GM23248 (cell line): ENCODE measurements around the gene FARS2. TPM values are rescaled to one million over a fixed set of nuclear protein-coding genes. Genes with fewer than 3 reads are reported as not detected.

Experiments
- DNase-seq: peaks from one replicate; pipeline ENCODE4 v3.0.0-alpha.2; 2015
- H2AFZ ChIP-seq: fragments of 200-600 bp; sonication (generic); 2 replicates; pipeline ENCODE4 v1.6.1; 2016; ENCODE audit warnings: antibody characterized with exemption
- H3F3A ChIP-seq: fragments of 200-600 bp; sonication (generic); 2 replicates; pipeline ENCODE4 v1.6.1; 2016; ENCODE audit warnings: mild to moderate bottlenecking, antibody characterized with exemption, mixed run types; ENCODE audit not compliant: insufficient read depth
- H3K27ac ChIP-seq: fragments of 200-600 bp; sonication (generic); 2 replicates; pipeline ENCODE4 v1.5.1; 2016; ENCODE audit warnings: mild to moderate bottlenecking
- H3K27me3 ChIP-seq: fragments of 200-600 bp; sonication (generic); replicated peaks from 2 replicates; pipeline ENCODE4 v1.6.1; 2016; ENCODE audit warnings: mild to moderate bottlenecking; ENCODE audit not compliant: insufficient read depth
- H3K36me3 ChIP-seq: fragments of 200-600 bp; sonication (generic); 2 replicates; pipeline ENCODE4 v1.6.1; 2016; ENCODE audit warnings: low read depth, mild to moderate bottlenecking
- H3K4me1 ChIP-seq: fragments of 200-600 bp; sonication (generic); 2 replicates; pipeline ENCODE4 v1.6.1; 2016; ENCODE audit warnings: mild to moderate bottlenecking; ENCODE audit not compliant: insufficient read depth
- H3K4me2 ChIP-seq: fragments of 200-600 bp; sonication (generic); one replicate; pipeline ENCODE4 v1.6.1; 2016; ENCODE audit warnings: mild to moderate bottlenecking; ENCODE audit not compliant: unreplicated experiment
- H3K4me3 ChIP-seq: fragments of 200-600 bp; sonication (generic); 2 replicates; pipeline ENCODE4 v1.5.1; 2016; ENCODE audit warnings: mild to moderate bottlenecking
- H3K79me2 ChIP-seq: fragments of 200-600 bp; sonication (generic); 2 replicates; pipeline ENCODE4 v1.6.1; 2016; ENCODE audit warnings: mild to moderate bottlenecking; ENCODE audit not compliant: insufficient read depth
- H3K9ac ChIP-seq: fragments of 200-600 bp; sonication (generic); 2 replicates; pipeline ENCODE4 v1.6.1; 2016; ENCODE audit warnings: mild to moderate bottlenecking
- H3K9me2 ChIP-seq: fragments of 200-600 bp; sonication (generic); 2 replicates; pipeline ENCODE4 v1.6.1; 2016; ENCODE audit warnings: mixed run types, mild to moderate bottlenecking, moderate library complexity; ENCODE audit not compliant: insufficient read depth
- H3K9me3 ChIP-seq: fragments of 200-600 bp; sonication (generic); one replicate; pipeline ENCODE4 v1.6.1; 2017; ENCODE audit warnings: low read depth
- H4K20me1 ChIP-seq: fragments of 200-600 bp; sonication (generic); 2 replicates; pipeline ENCODE4 v1.6.0; 2016; ENCODE audit not compliant: insufficient read depth
- EZH2 ChIP-seq: fragments of 200-600 bp; sonication (generic); IDR thresholded peaks from 2 replicates; pipeline ENCODE4 v1.6.1; 2018; ENCODE audit warnings: antibody characterized with exemption, mild to moderate bottlenecking; ENCODE audit not compliant: insufficient read depth, poor library complexity, severe bottlenecking
- EZH2phosphoT487 ChIP-seq: fragments of 200-600 bp; sonication (generic); IDR thresholded peaks from 2 replicates; pipeline ENCODE4 v1.6.1; 2018; ENCODE audit warnings: antibody characterized with exemption, moderate library complexity, mild to moderate bottlenecking, low read depth; ENCODE audit not compliant: insufficient read depth
- WGBS, 2 experiments: methylation state at CpG; one replicate each; pipeline ENCODE4 v1.1.6; 2015 to 2017; ENCODE audit warnings: low lambda C conversion rate in 2 of 2, low coverage in 1 of 2; ENCODE audit errors: missing lambda C conversion rate in 2 of 2; 5-methylcytosine and 5-hydroxymethylcytosine counted together
- in situ Hi-C: fragments of 300-500 bp; cut with MboI; formaldehyde crosslinking; loops from 2 replicates; pipeline ENCODE4 v1.15.0; 2020
- polyA plus RNA-seq: library from polyadenylated mRNA; unstranded; fragments of >200 nt; fragmentation: Nextera tagmentation; extraction: Ambion mirVana; gene quantifications from 2 replicates; pipeline ENCODE4 v1.2.1, GENCODE V29; 2016
- total RNA-seq: library from RNA; depleted of rRNA; stranded (reverse); fragments of >200 nt; shearing (Covaris generic); gene quantifications from 2 replicates; pipeline ENCODE4 v1.2.3, GENCODE V29; 2014

Gene FARS2
- total and polyA plus RNA-seq, 2 experiments from 2014 or later, result 15.1 to 16.5 TPM

DNA sequence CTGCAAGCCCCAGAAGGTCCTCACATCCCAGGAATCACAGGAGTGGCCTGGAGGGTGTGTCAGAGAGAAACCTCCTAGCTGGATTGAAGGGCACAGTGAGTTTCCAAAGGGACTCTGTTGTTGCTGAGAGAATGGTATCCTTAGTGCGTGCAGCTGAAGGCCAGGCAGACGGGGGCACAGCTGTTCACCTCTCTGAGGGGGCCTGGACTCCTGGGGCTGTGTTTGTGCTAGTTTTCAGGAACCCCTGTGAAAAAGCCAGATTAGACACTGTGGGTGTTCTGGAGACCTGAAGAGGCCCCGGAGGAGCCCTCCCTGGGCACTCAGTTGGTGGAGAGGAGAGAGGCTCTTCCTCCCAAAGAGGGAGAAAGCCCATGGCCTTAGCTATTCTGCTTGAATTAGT, 223.4 kb downstream of the FARS2 start:
- H3K36me3 ChIP-seq, result no peaks in the 10 kb centered on the region
- H3K4me2 ChIP-seq, result no peak overlapping the region
- no peaks in the 10 kb centered on the region for H3K9me2 ChIP-seq
- no peak for DNase-seq
- H3F3A ChIP-seq, result no peaks in the 10 kb centered on the region
- no peaks in the 10 kb centered on the region for H3K4me1 ChIP-seq
- no peak overlapping the region for H3K4me3 ChIP-seq
- no peak overlapping the region for H3K27ac ChIP-seq
- H3K9me3 ChIP-seq, result no peaks in the 10 kb centered on the region
- no peaks in the 10 kb centered on the region for H4K20me1 ChIP-seq
- in situ Hi-C loops, result no loop called here
- H2AFZ ChIP-seq, result no peak overlapping the region
- TF ChIP-seq EZH2phosphoT487 (no peak), EZH2 (no peak)
- no peaks in the 10 kb centered on the region for H3K79me2 ChIP-seq
- no peak overlapping the region for H3K9ac ChIP-seq
- WGBS, 2 experiments, result 95 to 100% methylated on average over 3 of the region's 3 CpGs
- no peaks in the 10 kb centered on the region for H3K27me3 ChIP-seq

DNA sequence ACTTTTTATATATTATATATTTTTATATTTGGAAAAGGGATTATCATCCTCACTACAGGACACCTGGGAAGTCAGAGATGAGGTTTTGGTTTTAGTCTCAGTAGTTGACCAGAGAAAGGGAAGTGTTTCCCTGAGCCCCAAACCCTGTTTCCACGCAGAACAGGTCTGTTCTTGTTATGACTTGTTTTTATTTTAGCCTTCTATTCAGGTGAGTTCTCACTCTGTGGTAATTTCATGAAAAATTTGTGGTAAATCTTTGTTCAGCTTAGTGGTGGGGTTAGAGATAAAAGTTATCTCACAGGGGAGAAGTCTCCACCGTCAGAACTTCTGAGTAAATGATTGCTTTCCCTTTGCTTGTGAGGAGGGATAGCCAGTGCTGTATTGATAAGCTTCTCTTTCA, 224.9 kb downstream of the FARS2 start:
- no peaks in the 10 kb centered on the region for H3K36me3 ChIP-seq
- no peak overlapping the region for H3K4me2 ChIP-seq
- no peaks in the 10 kb centered on the region for H3K79me2 ChIP-seq
- H3K9ac ChIP-seq, result no peak overlapping the region
- DNase-seq, result no peak
- H3K27me3 ChIP-seq, result no peaks in the 10 kb centered on the region
- no peaks in the 10 kb centered on the region for H3K9me2 ChIP-seq
- TF ChIP-seq EZH2phosphoT487 (no peak), EZH2 (no peak)
- 95 to 100% methylated on average over 2 of the region's 2 CpGs for WGBS, 2 experiments
- H3K9me3 ChIP-seq, result no peaks in the 10 kb centered on the region
- in situ Hi-C loops, result no loop called here
- no peak overlapping the region for H3K27ac ChIP-seq
- H3F3A ChIP-seq, result no peaks in the 10 kb centered on the region
- H3K4me1 ChIP-seq, result no peaks in the 10 kb centered on the region
- no peak overlapping the region for H3K4me3 ChIP-seq
- no peak overlapping the region for H2AFZ ChIP-seq
- no peaks in the 10 kb centered on the region for H4K20me1 ChIP-seq

DNA sequence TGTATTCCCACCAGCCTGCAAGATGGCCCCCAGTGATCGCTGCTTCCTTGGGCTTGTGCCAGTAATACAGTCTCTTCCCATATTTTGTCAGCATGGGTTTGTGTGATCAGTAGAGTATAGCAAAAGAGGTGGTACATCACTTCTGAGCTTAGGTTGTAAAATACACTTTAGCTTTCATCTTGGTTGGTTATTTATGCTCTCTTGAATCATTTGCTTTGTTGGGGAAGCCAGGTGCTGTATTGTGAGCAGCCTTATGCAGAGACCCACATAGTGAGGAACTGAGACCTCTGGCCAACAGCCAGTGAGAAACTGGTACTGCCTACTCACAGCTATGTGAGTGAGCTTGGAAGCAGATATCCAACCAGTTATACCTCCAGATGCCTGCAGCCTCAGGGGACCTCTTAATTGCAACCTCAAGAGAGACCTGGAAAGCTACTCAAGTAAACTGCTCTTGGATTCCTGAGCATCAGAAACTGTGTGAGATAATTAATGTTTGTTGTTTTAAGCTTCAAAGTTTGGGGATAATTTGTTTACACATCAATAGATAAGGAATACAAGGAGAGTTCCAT, 229.3 kb downstream of the FARS2 start:
- TF ChIP-seq EZH2phosphoT487, result no peak
- TF ChIP-seq EZH2, result no peak
- H3K4me3 ChIP-seq, result no peak overlapping the region
- H2AFZ ChIP-seq, result no peak overlapping the region
- H3K4me2 ChIP-seq, result no peak overlapping the region
- no peaks in the 10 kb centered on the region for H3K9me3 ChIP-seq
- H3K27ac ChIP-seq, result no peak overlapping the region
- 97 to 100% methylated on average over 1 of the region's 1 CpG for WGBS, 2 experiments
- DNase-seq, result no peak
- H3F3A ChIP-seq, result no peaks in the 10 kb centered on the region
- H3K79me2 ChIP-seq, result no peaks in the 10 kb centered on the region
- H3K27me3 ChIP-seq, result no peaks in the 10 kb centered on the region
- no peak overlapping the region for H3K9ac ChIP-seq
- in situ Hi-C loops, result no loop called here
- H3K4me1 ChIP-seq, result 0 out of 2 replicates have a peak, but pooled peaks cover 5% of the 10 kb centered on the region
- H4K20me1 ChIP-seq, result no peaks in the 10 kb centered on the region
- H3K36me3 ChIP-seq, result no peaks in the 10 kb centered on the region
- H3K9me2 ChIP-seq, result no peaks in the 10 kb centered on the region

DNA sequence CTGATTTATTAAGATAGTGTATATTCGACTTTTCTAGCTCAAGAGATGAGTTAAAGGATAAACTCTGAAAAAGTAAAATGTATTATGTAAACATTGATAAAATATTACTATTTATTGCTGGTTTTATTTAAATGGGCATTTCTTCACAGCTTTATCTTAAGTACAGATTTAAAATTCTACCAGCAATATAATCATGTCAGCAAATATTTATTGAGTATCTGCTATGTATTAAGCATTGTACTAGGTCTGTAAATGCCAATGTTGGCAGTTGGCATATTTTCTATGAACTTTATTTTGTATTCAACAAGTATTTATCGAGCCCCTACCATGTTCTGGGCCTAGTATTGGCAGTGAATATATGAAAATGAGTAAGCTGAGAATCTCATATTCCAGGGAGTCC, 231.0 kb downstream of the FARS2 start:
- 89 to 93% methylated on average over 2 of the region's 2 CpGs for WGBS, 2 experiments
- Histone ChIP-seq H3K79me2 (no peaks in the 10 kb centered on the region), H3K27ac (no peak overlapping the region), H4K20me1 (no peaks in the 10 kb centered on the region), H3K36me3 (no peaks in the 10 kb centered on the region), H3K4me2 (no peak overlapping the region), H3K9me2 (no peaks in the 10 kb centered on the region), H3K4me3 (no peak overlapping the region), H3K9me3 (no peaks in the 10 kb centered on the region), H3K27me3 (no peaks in the 10 kb centered on the region), H3F3A (0 out of 2 replicates have a peak, but pooled peaks cover 3% of the 10 kb centered on the region), H3K9ac (no peak overlapping the region), H2AFZ (no peak overlapping the region), H3K4me1 (peaks cover 12% of the 10 kb centered on the region)
- DNase-seq, result no peak
- in situ Hi-C loops, result no loop called here
- TF ChIP-seq EZH2, result no peak

DNA sequence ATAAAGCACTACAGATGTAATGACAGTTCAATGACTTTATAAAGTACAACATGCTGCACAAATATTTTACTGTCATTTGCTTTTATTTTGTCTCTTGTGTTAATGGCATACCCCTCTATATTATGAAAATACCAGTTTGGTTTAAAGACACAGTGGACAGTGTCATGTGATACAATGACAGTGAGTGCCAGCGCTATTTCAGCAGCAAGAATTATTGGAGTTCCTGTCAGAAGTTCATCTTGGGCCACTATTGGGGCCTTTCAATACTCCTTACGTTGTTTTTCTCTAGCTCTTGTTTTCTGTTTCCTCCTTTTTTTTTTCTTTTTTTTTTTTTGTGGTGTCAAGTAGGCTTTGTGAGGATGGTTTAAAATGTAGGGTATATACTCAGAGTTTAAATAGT, 232.5 kb downstream of the FARS2 start:
- H3K36me3 ChIP-seq, result no peaks in the 10 kb centered on the region

More for the DNA sequence above, 232.5 kb downstream of the FARS2 start:
- Histone ChIP-seq H3K9ac (no peak overlapping the region), H3K4me1 (peaks cover 23% of the 10 kb centered on the region), H3K9me3 (no peaks in the 10 kb centered on the region), H3F3A (peaks cover 15% of the 10 kb centered on the region), H2AFZ (no peak overlapping the region), H3K27me3 (no peaks in the 10 kb centered on the region), H3K9me2 (no peaks in the 10 kb centered on the region), H3K4me3 (no peak overlapping the region), H3K79me2 (no peaks in the 10 kb centered on the region), H4K20me1 (no peaks in the 10 kb centered on the region), H3K27ac (no peak overlapping the region), H3K4me2 (no peak overlapping the region)
- WGBS, 2 experiments, result 100% methylated on average over 2 of the region's 2 CpGs
- no peak for DNase-seq
- in situ Hi-C loops, result no loop called here
- no peak for TF ChIP-seq EZH2
- no peak for TF ChIP-seq EZH2phosphoT487
